SU-DHL-6 (cell line): Measurements from ENCODE around the gene OAS3.

Source experiments
- H2AFZ ChIP-seq: fragments of 200-600 bp; sonication (generic); 2 replicates; pipeline ENCODE4 v1.6.1; 2014; ENCODE audit warnings: low read depth, mild to moderate bottlenecking, moderate library complexity, mixed read lengths, antibody characterized with exemption, low read length; ENCODE audit not compliant: severe bottlenecking
- H3F3A ChIP-seq: fragments of 200-600 bp; shearing (Covaris generic); 2 replicates; pipeline ENCODE4 v1.6.0; 2016; ENCODE audit warnings: antibody characterized with exemption, mild to moderate bottlenecking; ENCODE audit not compliant: insufficient read depth
- H3K27ac ChIP-seq: fragments of 200-600 bp; sonication (generic); 2 replicates; pipeline ENCODE4 v1.5.1; 2016; ENCODE audit warnings: low read depth, mild to moderate bottlenecking, low read length, moderate library complexity, mixed read lengths
- H3K27me3 ChIP-seq: fragments of 200-600 bp; sonication (generic), shearing (Covaris generic); 2 replicates; pipeline ENCODE4 v1.6.0; 2014; ENCODE audit warnings: mild to moderate bottlenecking, low read length
- H3K36me3 ChIP-seq: fragments of 200-600 bp; sonication (generic); 2 replicates; pipeline ENCODE4 v1.6.1; 2014; ENCODE audit warnings: mild to moderate bottlenecking, low read length, mixed read lengths
- H3K4me2 ChIP-seq: fragments of 300-600, 200-600 bp; shearing (Covaris generic), sonication (generic); 2 replicates; pipeline ENCODE4 v1.6.0; 2014; ENCODE audit warnings: low read length, low read depth, mild to moderate bottlenecking; ENCODE audit not compliant: poor library complexity, severe bottlenecking
- H3K4me3 ChIP-seq: fragments of 200-600 bp; sonication (generic); 2 replicates; pipeline ENCODE4 v1.5.1; 2014; ENCODE audit warnings: antibody characterized with exemption, low read length, mild to moderate bottlenecking, mixed read lengths; ENCODE audit not compliant: insufficient read depth, poor library complexity, severe bottlenecking
- H3K79me2 ChIP-seq: fragments of 200-600 bp; sonication (generic); 2 replicates; pipeline ENCODE4 v1.6.1; 2014; ENCODE audit warnings: mild to moderate bottlenecking, low read length, moderate library complexity; ENCODE audit not compliant: insufficient read depth
- H3K9ac ChIP-seq: fragments of 200-600 bp; sonication (generic); 2 replicates; pipeline ENCODE4 v1.7.0; 2014; ENCODE audit warnings: mild to moderate bottlenecking, low read length
- H3K9me2 ChIP-seq: fragments of 200-600 bp; sonication (generic); replicated peaks from 2 replicates; pipeline ENCODE4 v1.6.1; 2014; ENCODE audit warnings: low read length; ENCODE audit not compliant: insufficient read depth
- H3K9me3 ChIP-seq: fragments of 200-600 bp; sonication (generic); 2 replicates; pipeline ENCODE4 v1.6.1; 2014; ENCODE audit warnings: low read length, mixed read lengths; ENCODE audit not compliant: insufficient read depth
- H4K20me1 ChIP-seq: fragments of 200-600 bp; sonication (generic); 2 replicates; pipeline ENCODE4 v1.6.1; 2014; ENCODE audit warnings: low read depth, mild to moderate bottlenecking, antibody characterized with exemption, low read length, moderate library complexity, mixed read lengths
- CTCF ChIP-seq: fragments of 200-600 bp; sonication (generic); IDR thresholded peaks from one replicate; pipeline ENCODE4 v1.5.1; 2017; ENCODE audit warnings: antibody characterized with exemption, mild to moderate bottlenecking, low read length, moderate library complexity; ENCODE audit not compliant: insufficient read depth, poor library complexity, severe bottlenecking
- EZH2phosphoT487 ChIP-seq: fragments of 200-600 bp; sonication (generic), shearing (Covaris generic); conservative IDR thresholded peaks from 2 replicates; pipeline ENCODE4 v1.6.1; 2018; ENCODE audit warnings: mild to moderate bottlenecking, antibody characterized with exemption, low read length, moderate library complexity, mixed read lengths

The OAS3 gene

GRCh38 chr12:112939761-112940381 lies 1.6 kb downstream of the OAS3 start:
- H4K20me1 ChIP-seq: no peaks in the 10 kb centered on the region
- peak overlapping the region; percentile 25 for H3K4me3 ChIP-seq
- TF ChIP-seq CTCF (no peak), EZH2phosphoT487 (no peak)
- H3K36me3 ChIP-seq: no peaks in the 10 kb centered on the region
- H3K9ac ChIP-seq: peak overlapping the region; percentile 48
- H3K79me2 ChIP-seq: no peaks in the 10 kb centered on the region
- peak overlapping the region; percentile 63 for H3K4me2 ChIP-seq
- H3K27me3 ChIP-seq: no peaks in the 10 kb centered on the region
- no peaks in the 10 kb centered on the region for H3K9me2 ChIP-seq
- peak overlapping the region; percentile 3 for H2AFZ ChIP-seq
- H3F3A ChIP-seq: no peaks in the 10 kb centered on the region
- H3K9me3 ChIP-seq: no peaks in the 10 kb centered on the region
- H3K27ac ChIP-seq: peak overlapping the region; percentile 77

- Histone ChIP-seq H3K79me2 (no peaks in the 10 kb centered on the region), H3K9me3 (no peaks in the 10 kb centered on the region), H3K36me3 (no peaks in the 10 kb centered on the region), H3K9me2 (no peaks in the 10 kb centered on the region), H4K20me1 (no peaks in the 10 kb centered on the region), H3K27ac (no peak overlapping the region), H3F3A (no peaks in the 10 kb centered on the region), H3K9ac (no peak overlapping the region), H2AFZ (no peak overlapping the region), H3K4me3 (no peak overlapping the region), H3K27me3 (no peaks in the 10 kb centered on the region), H3K4me2 (no peak overlapping the region)
- TF ChIP-seq CTCF: no peak
Measured at GRCh38 chr12:112941528-112942335, 3.5 kb downstream of the OAS3 start.

- no peak overlapping the region for H3K9ac ChIP-seq
- H3K9me2 ChIP-seq: no peaks in the 10 kb centered on the region
- TF ChIP-seq CTCF (no peak), EZH2phosphoT487 (no peak)
- no peaks in the 10 kb centered on the region for H3K36me3 ChIP-seq
- no peaks in the 10 kb centered on the region for H4K20me1 ChIP-seq
- no peak overlapping the region for H3K27ac ChIP-seq
- no peaks in the 10 kb centered on the region for H3K9me3 ChIP-seq
- H3K4me2 ChIP-seq: no peak overlapping the region
- no peak overlapping the region for H2AFZ ChIP-seq
- H3K27me3 ChIP-seq: no peaks in the 10 kb centered on the region
- no peaks in the 10 kb centered on the region for H3F3A ChIP-seq
- H3K79me2 ChIP-seq: no peaks in the 10 kb centered on the region
- H3K4me3 ChIP-seq: no peak overlapping the region
Measured at GRCh38 chr12:112942572-112942971, 4.3 kb downstream of the OAS3 start.
